Natural killer cell treated with Interleukin-12 subunit alpha and Interleukin-12 subunit beta and Interleukin-15 and Interleukin-18, amount 100 ng/mL, for 72 hours (primary cell): Measurements from ENCODE around the gene AARSD1. TPM values are rescaled to one million over a fixed set of nuclear protein-coding genes. Genes with fewer than 3 reads are reported as not detected.
"Not testable (repeated sequence)": the region's sequence is repeated elsewhere in the genome, so short reads cannot be mapped to it uniquely, and the experiment has no call there.

Experiments used
- ATAC-seq, 2 donors: fragments of 150-1000 bp; cut with Tn5 transposase in 1 of 2; sonication (Bioruptor Pico), chemical (Tn5 transposase) in 1 of 2; 2 replicates each; pipeline ENCODE4 v1.10.0; 2021
- DNase-seq: peaks from one replicate; pipeline ENCODE4 v3.0.0; 2022; ENCODE audit warnings: low spot score
- H3K27ac Mint-ChIP-seq, 2 donors: 1 replicate in 1 of 2; 2 replicates in 1 of 2; pipeline ENCODE4 v1.8.0; 2022; ENCODE audit warnings: mixed read lengths in 2 of 2, mild to moderate bottlenecking in 1 of 2, moderate library complexity in 1 of 2
- H3K27me3 Mint-ChIP-seq, 2 donors: 1 replicate in 1 of 2; 2 replicates in 1 of 2; pipeline ENCODE4 v1.8.0; 2022; ENCODE audit warnings: mixed read lengths in 2 of 2
- H3K36me3 Mint-ChIP-seq: one replicate; pipeline ENCODE4 v1.8.0; 2022; ENCODE audit warnings: mixed read lengths
- H3K4me1 Mint-ChIP-seq, 2 donors: 1 replicate in 1 of 2; 2 replicates in 1 of 2; pipeline ENCODE4 v1.8.0; 2022; ENCODE audit warnings: low read depth in 2 of 2, mixed read lengths in 2 of 2, mild to moderate bottlenecking in 1 of 2
- H3K4me3 Mint-ChIP-seq: one replicate; pipeline ENCODE4 v1.8.0; 2022; ENCODE audit warnings: mixed read lengths
- H3K9me3 Mint-ChIP-seq: 2 replicates; pipeline ENCODE4 v1.8.0; 2022; ENCODE audit warnings: mixed read lengths
- total RNA-seq, 2 donors: library from RNA; stranded (reverse); gene quantifications; one replicate each; pipeline ENCODE4 v1.2.3, GENCODE V29; 2022

The AARSD1 gene
- total RNA-seq, 2 donors from 2014 or later: 62.4 to 102 TPM

DNA sequence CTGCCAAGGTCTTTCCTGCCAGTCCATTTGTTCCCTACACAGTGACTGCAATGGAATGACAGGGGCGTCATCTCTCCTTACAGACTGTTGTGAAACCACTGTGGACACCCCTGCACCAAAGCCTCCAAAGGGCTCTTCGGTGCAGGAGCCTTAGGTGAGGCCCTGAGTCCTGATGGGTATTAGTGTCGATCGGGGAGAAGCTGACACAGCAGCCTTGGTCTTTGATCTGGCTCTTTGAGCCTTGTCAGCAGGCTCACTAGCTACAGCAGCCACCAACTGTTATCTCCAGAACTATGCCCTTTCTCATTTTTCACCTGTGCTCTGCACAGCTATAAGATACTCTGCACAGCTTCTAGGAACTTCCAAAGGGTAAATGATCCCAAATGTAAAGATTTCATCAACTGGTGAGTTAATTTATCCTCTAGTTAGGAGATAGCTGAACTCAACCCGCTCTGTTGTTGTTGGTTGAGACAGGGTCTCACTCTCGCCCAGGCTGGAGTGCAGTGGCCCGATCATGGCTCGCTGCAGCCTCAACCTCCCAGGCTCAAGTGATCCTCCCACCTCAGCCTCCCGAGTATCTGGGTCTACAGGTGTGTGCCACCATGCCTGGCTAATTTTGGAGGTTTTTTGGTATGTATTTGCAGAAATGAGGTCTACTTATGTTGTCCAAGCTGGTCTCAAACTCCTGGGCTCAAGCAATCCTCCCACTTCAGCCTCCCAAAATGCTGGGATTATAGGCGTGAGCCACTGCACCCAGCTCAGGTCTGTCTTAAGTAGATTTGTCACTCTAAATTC, 44.0 kb downstream of the AARSD1 start:
- no peak for DNase-seq
- H3K27me3 Mint-ChIP-seq: peaks cover 12 to 18% of the 10 kb centered on the region in 2 donors
- H3K36me3 Mint-ChIP-seq: no peaks in the 10 kb centered on the region
- no peaks in the 10 kb centered on the region for H3K4me1 Mint-ChIP-seq
- no peak for ATAC-seq
- no peak overlapping the region for H3K4me3 Mint-ChIP-seq
- H3K9me3 Mint-ChIP-seq: no peaks in the 10 kb centered on the region
- H3K27ac Mint-ChIP-seq: no peak overlapping the region

GRCh38 chr17:42919522-42920077, 44.7 kb downstream of the AARSD1 start:
- not testable (repeated sequence) for H3K36me3 Mint-ChIP-seq, H3K9me3 Mint-ChIP-seq, ATAC-seq, H3K4me3 Mint-ChIP-seq, H3K27ac Mint-ChIP-seq, H3K4me1 Mint-ChIP-seq, DNase-seq
- H3K27me3 Mint-ChIP-seq: peaks cover 12% of the 10 kb centered on the region in 2 donors

GRCh38 chr17:42918902-42919521, 45.2 kb downstream of the AARSD1 start:
- no peak for ATAC-seq
- Mint-ChIP-seq H3K4me3 (no peak overlapping the region), H3K36me3 (no peaks in the 10 kb centered on the region), H3K27me3 (peaks cover 11 to 12% of the 10 kb centered on the region in 2 donors), H3K27ac (no peak overlapping the region), H3K4me1 (no peaks in the 10 kb centered on the region), H3K9me3 (no peaks in the 10 kb centered on the region)
- DNase-seq: no peak

- H3K27me3 Mint-ChIP-seq: peaks cover 5 to 11% of the 10 kb centered on the region in 2 donors
- H3K4me3 Mint-ChIP-seq: no peak overlapping the region
- no peaks in the 10 kb centered on the region for H3K9me3 Mint-ChIP-seq
- ATAC-seq: no peak
- no peak for DNase-seq
- H3K4me1 Mint-ChIP-seq: no peaks in the 10 kb centered on the region
- no peaks in the 10 kb centered on the region for H3K36me3 Mint-ChIP-seq
- no peak overlapping the region for H3K27ac Mint-ChIP-seq
These were observed 47.0 kb downstream of the AARSD1 start for GRCh38 chr17:42917236-42917603.

DNA sequence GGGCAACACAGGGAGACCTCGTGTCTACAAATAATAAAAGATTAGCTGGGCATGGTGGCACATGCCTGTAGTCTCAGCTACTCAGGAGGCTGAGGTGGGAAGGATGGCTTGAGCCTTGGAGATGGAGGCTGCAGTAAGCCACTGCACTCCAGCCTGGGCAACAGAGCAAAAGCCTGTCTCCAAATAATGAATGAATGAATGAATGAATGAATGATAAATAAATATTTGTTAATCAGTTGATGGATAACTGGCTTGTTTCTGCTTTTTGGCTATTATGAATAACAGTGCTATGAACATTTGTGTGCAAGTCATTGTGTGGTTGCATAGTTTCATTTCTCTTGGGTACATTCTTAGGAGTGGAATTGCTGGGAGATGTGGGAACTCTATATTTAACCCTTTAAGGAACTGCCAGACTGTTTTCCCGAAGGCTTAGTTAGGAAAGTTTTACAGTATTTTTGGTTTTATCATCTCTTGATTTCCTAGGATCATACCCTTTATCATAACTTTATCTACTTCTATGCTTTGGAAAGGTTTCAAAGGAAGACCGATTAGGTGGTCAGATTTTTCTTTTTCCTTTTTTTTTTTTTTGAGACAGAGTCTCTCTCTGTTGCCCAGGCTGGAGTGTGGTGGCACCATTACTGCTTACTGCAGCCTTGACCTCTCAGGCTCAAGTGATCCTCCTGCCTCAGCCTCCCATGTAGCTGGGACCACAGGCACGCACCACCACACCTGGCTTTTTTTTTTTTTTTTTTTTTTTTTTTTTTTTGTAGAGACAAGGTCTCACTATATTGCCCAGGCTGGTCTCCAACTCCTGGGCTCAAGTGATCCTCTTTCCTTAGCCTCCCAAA, 47.6 kb downstream of the AARSD1 start:
- not testable (repeated sequence) for H3K4me3 Mint-ChIP-seq, H3K27me3 Mint-ChIP-seq, H3K9me3 Mint-ChIP-seq, DNase-seq, ATAC-seq, H3K4me1 Mint-ChIP-seq, H3K27ac Mint-ChIP-seq, H3K36me3 Mint-ChIP-seq

DNA sequence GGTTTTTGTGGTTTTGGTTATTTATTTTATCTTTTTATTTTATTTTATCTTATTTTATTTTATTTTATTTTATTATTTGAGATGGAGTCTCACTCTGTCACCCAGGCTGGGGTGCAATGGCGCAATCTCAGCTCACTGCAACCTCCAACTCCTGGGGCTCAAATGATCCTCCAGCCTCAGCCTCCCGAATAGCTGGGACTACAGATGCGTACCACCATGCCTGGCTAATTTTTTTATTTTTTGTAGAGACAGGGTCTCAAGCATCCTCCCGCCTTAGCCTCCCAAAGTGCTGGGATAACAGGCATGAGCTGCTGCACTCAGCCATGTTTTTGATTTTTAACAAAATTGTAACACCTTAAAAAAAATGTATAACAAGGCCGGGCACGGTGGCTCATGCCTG, 49.0 kb downstream of the AARSD1 start:
- not testable (repeated sequence) for H3K4me1 Mint-ChIP-seq, H3K4me3 Mint-ChIP-seq, DNase-seq, H3K27ac Mint-ChIP-seq, ATAC-seq, H3K36me3 Mint-ChIP-seq, H3K9me3 Mint-ChIP-seq
- peaks cover 3 to 10% of the 10 kb centered on the region in 2 donors for H3K27me3 Mint-ChIP-seq

GRCh38 chr17:42913981-42914617, 50.2 kb downstream of the AARSD1 start:
- Mint-ChIP-seq H3K9me3 (no peaks in the 10 kb centered on the region), H3K4me3 (no peak overlapping the region), H3K4me1 (no peaks in the 10 kb centered on the region), H3K27ac (no peak overlapping the region), H3K27me3 (peaks cover 14 to 15% of the 10 kb centered on the region in 2 donors), H3K36me3 (no peaks in the 10 kb centered on the region)
- no peak for DNase-seq
- ATAC-seq: no peak

GRCh38 chr17:42913522-42913921, 50.7 kb downstream of the AARSD1 start:
- H3K4me3 Mint-ChIP-seq: no peak overlapping the region
- no peaks in the 10 kb centered on the region for H3K9me3 Mint-ChIP-seq
- DNase-seq (no peak), ATAC-seq (no peak)
- H3K36me3 Mint-ChIP-seq: no peaks in the 10 kb centered on the region
- H3K4me1 Mint-ChIP-seq: no peaks in the 10 kb centered on the region
- peaks cover 14 to 16% of the 10 kb centered on the region in 2 donors for H3K27me3 Mint-ChIP-seq
- no peak overlapping the region for H3K27ac Mint-ChIP-seq

GRCh38 chr17:42908872-42909700, 55.2 kb downstream of the AARSD1 start:
- DNase-seq (no peak), ATAC-seq (no peak)
- Mint-ChIP-seq H3K36me3 (no peaks in the 10 kb centered on the region), H3K27ac (no peak overlapping the region), H3K4me3 (no peak overlapping the region), H3K9me3 (no peaks in the 10 kb centered on the region), H3K4me1 (no peaks in the 10 kb centered on the region), H3K27me3 (peaks cover 19 to 23% of the 10 kb centered on the region in 2 donors)

DNA sequence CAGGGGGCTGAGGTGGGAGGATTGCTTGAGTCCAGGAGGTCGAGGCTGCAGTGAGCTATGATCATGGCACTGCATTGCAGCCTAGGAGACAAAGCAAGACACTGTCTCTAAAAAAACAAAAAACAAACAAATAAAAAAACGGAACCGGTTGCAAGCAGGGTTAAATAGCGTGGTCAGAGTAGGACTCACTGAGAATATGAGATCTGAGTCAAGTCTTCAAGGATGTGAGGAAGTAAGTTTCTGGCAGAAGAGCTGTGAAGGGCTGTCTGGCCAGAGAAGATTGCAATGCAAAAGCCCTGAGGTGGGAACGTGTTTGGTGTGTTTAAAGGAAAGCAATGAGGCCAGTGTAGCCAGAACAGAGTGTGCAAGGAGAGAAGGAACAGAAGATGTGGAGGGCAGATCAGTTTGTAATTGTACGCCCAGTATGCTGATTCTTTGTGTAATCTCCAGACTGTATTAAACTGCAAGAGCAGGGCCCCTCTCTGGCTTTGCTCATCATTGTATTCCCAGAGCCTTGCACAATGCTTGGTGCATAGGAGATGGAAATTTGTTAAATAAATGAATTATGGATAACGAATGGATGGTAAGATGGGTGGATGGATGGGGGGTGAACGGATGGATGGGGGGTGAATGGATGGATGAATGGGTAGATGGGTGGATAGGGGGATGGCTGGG, 57.3 kb downstream of the AARSD1 start:
- DNase-seq (no peak), ATAC-seq (no peak)
- H3K9me3 Mint-ChIP-seq: no peaks in the 10 kb centered on the region
- no peaks in the 10 kb centered on the region for H3K4me1 Mint-ChIP-seq
- no peak overlapping the region for H3K4me3 Mint-ChIP-seq
- no peaks in the 10 kb centered on the region for H3K36me3 Mint-ChIP-seq
- H3K27ac Mint-ChIP-seq: no peak overlapping the region
- peaks cover 19 to 23% of the 10 kb centered on the region in 2 donors for H3K27me3 Mint-ChIP-seq

DNA sequence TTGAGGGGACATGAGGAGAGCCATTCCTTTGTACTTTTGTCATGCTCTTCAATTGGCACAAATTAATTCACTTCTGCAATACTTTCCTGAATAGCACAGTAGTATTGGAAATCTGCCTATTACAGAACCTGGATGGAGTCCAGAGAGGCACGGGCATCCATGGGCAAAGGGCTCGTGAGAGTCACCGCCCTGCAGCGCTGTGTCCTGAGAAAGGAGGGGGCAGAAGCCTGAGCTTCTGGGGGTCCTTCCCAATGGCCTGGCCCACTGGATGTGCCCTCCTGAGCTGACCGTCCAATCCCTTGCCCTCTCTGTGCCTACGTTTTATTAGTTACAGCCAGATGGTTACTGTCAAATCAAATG, 60.2 kb downstream of the AARSD1 start:
- H3K4me3 Mint-ChIP-seq: no peak overlapping the region
- no peak overlapping the region for H3K27ac Mint-ChIP-seq
- no peak for ATAC-seq
- no peaks in the 10 kb centered on the region for H3K4me1 Mint-ChIP-seq
- DNase-seq: no peak
- H3K9me3 Mint-ChIP-seq: no peaks in the 10 kb centered on the region
- no peaks in the 10 kb centered on the region for H3K36me3 Mint-ChIP-seq
- peaks cover 10 to 17% of the 10 kb centered on the region in 2 donors for H3K27me3 Mint-ChIP-seq

- Mint-ChIP-seq H3K27me3 (peaks cover 8 to 11% of the 10 kb centered on the region in 2 donors), H3K36me3 (no peaks in the 10 kb centered on the region), H3K4me3 (no peak overlapping the region), H3K4me1 (no peaks in the 10 kb centered on the region), H3K27ac (no peak overlapping the region), H3K9me3 (no peaks in the 10 kb centered on the region)
- DNase-seq (no peak), ATAC-seq (no peak)
These were observed 62.6 kb downstream of the AARSD1 start for GRCh38 chr17:42901535-42902229.
